HG03196 (cell line): ENCODE measurements around the gene NT5DC1.
"Not testable (repeated sequence)": the region's sequence is repeated elsewhere in the genome, so short reads cannot be mapped to it uniquely, and the experiment has no call there.

Source experiments
- ATAC-seq: cut with Tn5 transposase; IDR thresholded peaks from one replicate; pipeline ENCODE4 v1.9.1; 2021; ENCODE audit not compliant: unreplicated experiment

Gene NT5DC1

GRCh38 chr6:116268589-116269293 lies 168.1 kb downstream of the NT5DC1 start:
- peak; percentile 76 for ATAC-seq

GRCh38 chr6:116271149-116271708 lies 170.6 kb downstream of the NT5DC1 start:
- no peak for ATAC-seq

GRCh38 chr6:116277124-116277523 lies 176.5 kb downstream of the NT5DC1 start:
- no peak for ATAC-seq

- ATAC-seq = no peak
These were observed 177.8 kb downstream of the NT5DC1 start for GRCh38 chr6:116278481-116278829.

- ATAC-seq = peak; percentile 5
These were observed 178.2 kb downstream of the NT5DC1 start for GRCh38 chr6:116278854-116279231.

GRCh38 chr6:116279232-116280160 lies 178.8 kb downstream of the NT5DC1 start, which contains the start of gene TSPYL1:
TSPYL1 (minus strand) TSS chr6:116279930; CDS start chr6:116279830, 100 bp downstream.
- peak; percentile 97 for ATAC-seq

GRCh38 chr6:116280161-116280932 lies 179.7 kb downstream of the NT5DC1 start:
- no peak for ATAC-seq

- ATAC-seq = no peak
These were observed 180.3 kb downstream of the NT5DC1 start for GRCh38 chr6:116280933-116281316.

GRCh38 chr6:116282698-116283097 lies 182.0 kb downstream of the NT5DC1 start:
- ATAC-seq = no peak

GRCh38 chr6:116283191-116283590 lies 182.5 kb downstream of the NT5DC1 start:
- ATAC-seq = no peak

GRCh38 chr6:116284984-116285383 lies 184.3 kb downstream of the NT5DC1 start:
- not testable (repeated sequence) for ATAC-seq

- no peak for ATAC-seq
These were observed 186.2 kb downstream of the NT5DC1 start for GRCh38 chr6:116286773-116287358.

GRCh38 chr6:116287689-116288282 lies 187.1 kb downstream of the NT5DC1 start:
- no peak for ATAC-seq

GRCh38 chr6:116289876-116290275 lies 189.2 kb downstream of the NT5DC1 start:
- ATAC-seq = no peak

GRCh38 chr6:116290799-116291198 lies 190.1 kb downstream of the NT5DC1 start:
- ATAC-seq = no peak

- no peak for ATAC-seq
These were observed 191.2 kb downstream of the NT5DC1 start for GRCh38 chr6:116291701-116292396.

GRCh38 chr6:116292553-116292952 lies 191.9 kb downstream of the NT5DC1 start:
- ATAC-seq = no peak

- no peak for ATAC-seq
These were observed 197.6 kb downstream of the NT5DC1 start for GRCh38 chr6:116298273-116298672.

GRCh38 chr6:116298973-116299372 lies 198.3 kb downstream of the NT5DC1 start:
- no peak for ATAC-seq
